H1 (cell line): ENCODE data around the gene GATA1.

ENCODE experiments used
- CEBPB ChIP-seq: IDR thresholded peaks from 2 replicates; pipeline ENCODE4 v1.6.1; 2012; ENCODE audit warnings: low read depth, low read length
- HDAC2 ChIP-seq, 2 experiments: fragments of 300-600 bp in 1 of 2; sonication (generic) in 1 of 2; IDR thresholded peaks; 2 replicates each; pipeline ENCODE4 v1.6.1; 2011 to 2012; ENCODE audit warnings: low read depth in 2 of 2, low read length in 2 of 2, mild to moderate bottlenecking in 2 of 2, moderate library complexity in 2 of 2, borderline replicate concordance in 1 of 2, inconsistent platforms in 1 of 2
- TF ChIP-seq, protein P1 (sequence below), 3 experiments: IDR thresholded peaks; 1 replicate in 2 of 3; 2 replicates in 1 of 3; pipeline versions ENCODE4 v1.5.1 to v1.6.1; 2011; ENCODE audit warnings: low read length in 3 of 3, mild to moderate bottlenecking in 3 of 3, inconsistent platforms in 2 of 3, low read depth in 1 of 3, moderate library complexity in 1 of 3; ENCODE audit not compliant: insufficient read depth in 1 of 3; ENCODE audit errors: control extremely low read depth in 1 of 3

DNA sequence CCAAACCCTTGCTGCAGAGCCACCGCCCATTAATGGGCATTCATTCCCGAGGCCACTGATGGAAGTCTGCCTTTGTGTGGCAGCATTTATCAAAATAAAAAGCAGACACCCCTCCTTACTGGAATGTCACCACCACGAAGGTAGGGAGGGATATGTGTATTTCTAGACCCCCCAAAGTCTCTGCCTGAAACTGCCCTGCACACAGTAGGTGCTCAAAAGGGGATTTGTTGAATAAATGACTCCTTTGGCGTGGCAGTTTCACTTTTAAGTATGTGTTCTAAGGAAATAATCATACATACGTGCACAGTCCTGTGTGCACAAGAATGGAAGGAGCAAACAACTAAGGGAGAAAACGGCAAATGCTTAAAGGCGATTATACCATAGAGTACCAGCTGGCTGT, 48.5 kb upstream of the GATA1 start:
- TF ChIP-seq CEBPB (no peak), HDAC2 (IDR thresholded peaks at IDR 0.05; ENCODE audit: borderline replicate concordance in 1 of 2, low read depth in 2 of 2, low read length in 2 of 2) (no peak)
- TF ChIP-seq, protein P1, sequence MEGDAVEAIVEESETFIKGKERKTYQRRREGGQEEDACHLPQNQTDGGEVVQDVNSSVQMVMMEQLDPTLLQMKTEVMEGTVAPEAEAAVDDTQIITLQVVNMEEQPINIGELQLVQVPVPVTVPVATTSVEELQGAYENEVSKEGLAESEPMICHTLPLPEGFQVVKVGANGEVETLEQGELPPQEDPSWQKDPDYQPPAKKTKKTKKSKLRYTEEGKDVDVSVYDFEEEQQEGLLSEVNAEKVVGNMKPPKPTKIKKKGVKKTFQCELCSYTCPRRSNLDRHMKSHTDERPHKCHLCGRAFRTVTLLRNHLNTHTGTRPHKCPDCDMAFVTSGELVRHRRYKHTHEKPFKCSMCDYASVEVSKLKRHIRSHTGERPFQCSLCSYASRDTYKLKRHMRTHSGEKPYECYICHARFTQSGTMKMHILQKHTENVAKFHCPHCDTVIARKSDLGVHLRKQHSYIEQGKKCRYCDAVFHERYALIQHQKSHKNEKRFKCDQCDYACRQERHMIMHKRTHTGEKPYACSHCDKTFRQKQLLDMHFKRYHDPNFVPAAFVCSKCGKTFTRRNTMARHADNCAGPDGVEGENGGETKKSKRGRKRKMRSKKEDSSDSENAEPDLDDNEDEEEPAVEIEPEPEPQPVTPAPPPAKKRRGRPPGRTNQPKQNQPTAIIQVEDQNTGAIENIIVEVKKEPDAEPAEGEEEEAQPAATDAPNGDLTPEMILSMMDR (IDR thresholded peaks at IDR 0.05; ENCODE audit: control extremely low read depth in 1 of 3, insufficient read depth in 1 of 3, low read depth in 1 of 3, low read length in 3 of 3) = no peak
